ENCODE results near the gene HMSD.

Gene HMSD

GRCh38 chr18:63947051-63947790 is 1.9 kb upstream of the HMSD start:
- intact Hi-C loops (cut with DNase I; ENCODE audit: low total_unique reads), result no loop called here
- Histone ChIP-seq H3K36me3 (no peaks in the 10 kb centered on the region), H3K4me1 (peaks cover 0 to 12% (median 6%) of the 10 kb centered on the region in 4 donors), H3K27ac (no peak overlapping the region), H3K27me3 (peaks cover 0 to 5% of the 10 kb centered on the region in 2 donors), H3K9me3 (no peaks in the 10 kb centered on the region), H3K4me3 (no peak overlapping the region)
- no peak for TF ChIP-seq CTCF (IDR thresholded peaks at IDR 0.05)
- DNase-seq, result no peak

GRCh38 chr18:63951302-63951705 is 2.2 kb downstream of the HMSD start:
- Histone ChIP-seq H3K4me3 (no peak overlapping the region), H3K9me3 (no peaks in the 10 kb centered on the region), H3K4me1 (peaks cover 0 to 12% (median 6%) of the 10 kb centered on the region in 4 donors), H3K27ac (no peak overlapping the region), H3K36me3 (no peaks in the 10 kb centered on the region), H3K27me3 (peaks cover 0 to 10% of the 10 kb centered on the region in 2 donors)
- intact Hi-C loops (cut with DNase I; ENCODE audit: low total_unique reads), result loop anchor here (5.0 kb wide), 1 partner anchor 36 kb away; no protein-coding TSS in a partner anchor
- no peak for TF ChIP-seq CTCF (IDR thresholded peaks at IDR 0.05)
- DNase-seq, result no peak

- Histone ChIP-seq H3K4me3 (no peak overlapping the region), H3K9me3 (no peaks in the 10 kb centered on the region), H3K36me3 (no peaks in the 10 kb centered on the region), H3K4me1 (peaks cover 0 to 9% (median 6%) of the 10 kb centered on the region in 4 donors), H3K27me3 (peaks cover 0 to 12% of the 10 kb centered on the region in 2 donors), H3K27ac (no peak overlapping the region)
- intact Hi-C loops (cut with DNase I; ENCODE audit: low total_unique reads), result loop anchor here (5.0 kb wide), 1 partner anchor 33 kb away; no protein-coding TSS in a partner anchor
- TF ChIP-seq CTCF (IDR thresholded peaks at IDR 0.05), result no peak
- DNase-seq, result no peak
These were observed 4.7 kb downstream of the HMSD start for GRCh38 chr18:63953811-63954210.

GRCh38 chr18:63956755-63957154 is 7.7 kb downstream of the HMSD start:
- Histone ChIP-seq H3K27me3 (peaks cover 0 to 9% of the 10 kb centered on the region in 2 donors), H3K4me3 (no peak overlapping the region), H3K27ac (no peak overlapping the region), H3K36me3 (no peaks in the 10 kb centered on the region), H3K9me3 (no peaks in the 10 kb centered on the region), H3K4me1 (no peaks in the 10 kb centered on the region)
- no peak for TF ChIP-seq CTCF (IDR thresholded peaks at IDR 0.05)
- DNase-seq, result no peak
- intact Hi-C loops (cut with DNase I; ENCODE audit: low total_unique reads), result no loop called here

- no peak overlapping the region for H3K27ac ChIP-seq
- DNase-seq, result no peak
- H3K4me3 ChIP-seq, result no peak overlapping the region
- H3K4me1 ChIP-seq, result no peaks in the 10 kb centered on the region
- peaks cover 0 to 6% of the 10 kb centered on the region in 2 donors for H3K27me3 ChIP-seq
- H3K36me3 ChIP-seq, result no peaks in the 10 kb centered on the region
- TF ChIP-seq CTCF (IDR thresholded peaks at IDR 0.05), result no peak
- no peaks in the 10 kb centered on the region for H3K9me3 ChIP-seq
- intact Hi-C loops (cut with DNase I; ENCODE audit: low total_unique reads), result no loop called here
These were observed 11.8 kb downstream of the HMSD start for GRCh38 chr18:63960891-63961290.
